NCI-H2227 (cell line): ENCODE data around the gene TAS2R31.
"Not testable (repeated sequence)": the region's sequence is repeated elsewhere in the genome, so short reads cannot be mapped to it uniquely, and the experiment has no call there.

Experiments used
- DNase-seq: peaks from one replicate; lab custom pipeline; 2025; ENCODE audit not compliant: unreplicated experiment; lab: John Stamatoyannopoulos, UW

The TAS2R31 gene

GRCh38 chr12:11031307-11031706, at the start of gene TAS2R31:
Gene TAS2R31, minus strand, starts transcription at chr12:11031407. Its CDS starts 72 bp downstream, at chr12:11031335.
- DNase-seq, result no peak

- DNase-seq, result no peak
These were observed 47.0 kb upstream of the TAS2R31 start for GRCh38 chr12:11078246-11078645.

- no peak for DNase-seq
These were observed 44.4 kb upstream of the TAS2R31 start for GRCh38 chr12:11075642-11076041.

GRCh38 chr12:11071414-11071813, 40.2 kb upstream of the TAS2R31 start:
- DNase-seq, result no peak

- DNase-seq, result no peak
These were observed 39.8 kb upstream of the TAS2R31 start for GRCh38 chr12:11070999-11071398.

GRCh38 chr12:11069854-11070365, 38.7 kb upstream of the TAS2R31 start:
- DNase-seq, result no peak

GRCh38 chr12:11067514-11067913, 36.3 kb upstream of the TAS2R31 start:
- DNase-seq, result no peak

GRCh38 chr12:11062194-11062593, 31.0 kb upstream of the TAS2R31 start, which contains the start of gene TAS2R46:
Gene TAS2R46, minus strand, starts transcription at chr12:11062294. Its CDS starts 0 bp downstream, at chr12:11062294.
- not testable (repeated sequence) for DNase-seq

GRCh38 chr12:11059784-11060183, 28.6 kb upstream of the TAS2R31 start:
- DNase-seq, result no peak

GRCh38 chr12:11059041-11059440, 27.8 kb upstream of the TAS2R31 start:
- DNase-seq, result no peak

GRCh38 chr12:11055306-11055705, 24.1 kb upstream of the TAS2R31 start:
- DNase-seq, result no peak

- not testable (repeated sequence) for DNase-seq
These were observed 18.8 kb upstream of the TAS2R31 start for GRCh38 chr12:11049806-11050531.

- DNase-seq, result not testable (repeated sequence)
These were observed 10.2 kb upstream of the TAS2R31 start for GRCh38 chr12:11041366-11041765.

GRCh38 chr12:11040162-11040561, 9.0 kb upstream of the TAS2R31 start:
- DNase-seq, result no peak

- no peak for DNase-seq
These were observed 8.0 kb upstream of the TAS2R31 start for GRCh38 chr12:11039171-11039570.

GRCh38 chr12:11033959-11034358, 2.8 kb upstream of the TAS2R31 start:
- DNase-seq, result not testable (repeated sequence)

GRCh38 chr12:11026118-11026517, 5.1 kb downstream of the TAS2R31 start:
- no peak for DNase-seq

- DNase-seq, result no peak
These were observed 7.8 kb downstream of the TAS2R31 start for GRCh38 chr12:11023387-11023786.

GRCh38 chr12:11022520-11022919, 8.7 kb downstream of the TAS2R31 start, which contains the start of gene TAS2R19:
Gene TAS2R19, minus strand, starts transcription at chr12:11022620. Its CDS starts 49 bp downstream, at chr12:11022571.
- DNase-seq, result no peak

GRCh38 chr12:11016937-11017336, 14.3 kb downstream of the TAS2R31 start:
- DNase-seq, result no peak

GRCh38 chr12:11015775-11016430, 15.3 kb downstream of the TAS2R31 start:
- DNase-seq, result no peak

GRCh38 chr12:11014234-11014633, 17.0 kb downstream of the TAS2R31 start:
- no peak for DNase-seq
